HG03175 (cell line): Measurements from ENCODE around the gene ITGB2.
A peak's percentile ranks its signal among the peaks of the same experiment; 100 is the strongest.

Experiments used
- ATAC-seq: cut with Tn5 transposase; IDR thresholded peaks from one replicate; pipeline ENCODE4 v1.9.1; 2021; ENCODE audit warnings: mild to moderate bottlenecking, moderate library complexity; ENCODE audit not compliant: unreplicated experiment

ITGB2 gene

DNA sequence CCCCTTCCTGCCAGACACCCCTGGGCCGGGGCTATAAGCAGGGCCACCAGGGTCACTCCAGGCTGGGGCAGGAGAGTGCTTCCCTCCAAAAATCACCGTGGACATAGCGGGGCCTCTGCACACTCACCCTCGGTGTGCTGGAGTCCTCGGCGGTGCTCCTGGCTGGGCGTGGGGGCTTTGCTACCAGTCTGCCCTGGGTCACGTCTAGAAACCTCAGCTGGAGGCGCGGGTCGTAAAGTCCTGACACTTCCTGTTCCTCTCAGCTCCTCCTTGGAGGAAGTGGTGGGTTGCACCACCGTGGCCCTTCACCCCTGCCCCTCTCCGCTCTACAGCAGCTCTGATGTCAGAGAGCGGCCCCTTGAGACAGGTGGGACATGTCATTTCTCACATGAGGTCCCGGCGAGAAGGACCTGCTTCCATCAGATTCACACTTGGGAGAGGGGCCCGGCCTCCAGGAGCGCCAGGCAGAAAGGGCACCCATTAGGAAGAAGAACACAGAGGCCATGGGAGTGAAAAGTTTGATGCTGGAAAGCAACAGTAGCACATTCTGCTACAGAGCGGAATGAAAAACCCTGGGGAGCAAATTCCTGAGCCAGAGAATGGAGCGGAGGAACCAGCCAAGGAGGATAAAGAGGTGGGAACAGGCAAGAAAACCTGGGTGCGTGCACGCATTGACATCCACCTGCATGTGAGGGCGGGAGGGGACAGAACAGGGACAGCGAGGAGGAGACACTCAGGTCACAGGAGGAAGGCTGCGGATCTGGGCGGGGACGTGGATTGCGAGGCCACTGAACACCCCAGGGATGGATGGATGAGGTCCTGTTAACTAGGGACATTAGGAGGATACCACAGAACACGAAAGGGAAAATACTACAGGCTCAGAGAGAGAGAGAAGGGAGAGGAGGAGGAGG lies at the start of gene ITGB2:
TSS of gene ITGB2 (minus strand) at position 206 of the 911 bp plus-strand sequence. CDS start 10,117 bp downstream, outside the sequence.
- ATAC-seq = peak; percentile 60

GRCh38 chr21:44969931-44970755 lies 49.4 kb upstream of the ITGB2 start:
- ATAC-seq = no peak

DNA sequence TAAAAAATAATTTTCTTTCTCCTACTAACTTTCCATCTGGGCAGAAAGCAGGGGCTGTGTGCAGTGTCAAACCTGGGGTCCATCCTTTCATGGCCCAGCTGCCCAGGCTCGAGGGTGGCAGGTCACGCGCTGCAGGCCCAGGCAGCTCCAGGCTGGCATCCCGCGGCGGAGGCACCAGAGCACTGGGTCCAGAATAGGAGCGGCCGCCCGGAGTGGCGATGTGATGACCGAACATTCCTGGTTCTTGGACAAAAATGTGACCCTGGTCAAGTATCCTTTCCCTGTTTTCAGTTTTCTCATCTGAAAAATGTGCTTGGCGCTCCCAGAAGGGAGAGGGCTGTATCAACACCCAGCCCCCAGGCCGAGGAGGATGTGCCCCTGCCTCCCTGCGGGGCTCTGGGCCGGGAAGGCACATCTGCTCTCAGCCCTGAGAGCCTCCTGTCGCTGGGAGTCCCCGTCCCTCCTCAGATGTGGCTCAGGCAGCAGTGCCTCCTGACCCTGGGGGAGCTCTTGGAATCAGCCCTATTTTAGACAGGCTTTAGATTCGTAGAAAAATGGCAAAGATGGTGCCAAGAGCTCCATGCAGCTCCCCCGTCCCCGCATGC lies 48.5 kb upstream of the ITGB2 start:
- no peak for ATAC-seq

GRCh38 chr21:44967082-44968047 lies 46.7 kb upstream of the ITGB2 start:
- ATAC-seq = no peak

GRCh38 chr21:44966135-44967081 lies 45.7 kb upstream of the ITGB2 start:
- no peak for ATAC-seq

- ATAC-seq = no peak
These were observed 44.7 kb upstream of the ITGB2 start for GRCh38 chr21:44965251-44966022.

GRCh38 chr21:44964381-44964780 lies 43.7 kb upstream of the ITGB2 start:
- no peak for ATAC-seq

DNA sequence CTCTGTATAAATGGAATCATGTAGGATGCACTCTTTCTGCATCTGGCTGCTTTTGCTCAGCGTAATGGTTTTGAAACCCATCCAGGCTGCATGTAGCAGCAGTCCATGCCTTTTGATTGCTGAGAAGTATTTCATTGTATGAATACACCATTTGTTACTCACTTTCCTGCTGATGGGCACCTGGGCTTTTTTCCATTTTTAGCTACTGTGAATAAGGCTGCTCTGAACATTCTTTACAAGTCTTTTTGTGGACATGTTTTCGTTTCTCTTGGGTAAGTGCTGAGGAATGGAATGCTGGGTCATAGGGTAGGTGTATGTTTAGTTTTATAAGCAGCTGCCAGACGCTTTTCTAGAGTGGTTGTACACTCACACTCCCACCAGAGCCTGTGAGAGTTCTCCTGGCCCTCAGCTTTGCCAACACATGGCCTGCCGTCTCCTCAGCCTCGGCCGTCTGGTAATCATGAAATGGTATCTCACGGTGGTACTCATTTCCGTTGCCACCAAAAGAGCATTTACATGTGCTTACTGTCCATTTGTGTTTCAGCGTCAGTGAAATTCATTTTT lies 41.8 kb upstream of the ITGB2 start:
- ATAC-seq = no peak

GRCh38 chr21:44960141-44961092 lies 39.7 kb upstream of the ITGB2 start:
- no peak for ATAC-seq

- no peak for ATAC-seq
These were observed 38.8 kb upstream of the ITGB2 start for GRCh38 chr21:44959376-44960091.

- ATAC-seq = no peak
These were observed 37.9 kb upstream of the ITGB2 start for GRCh38 chr21:44958471-44959191.

- ATAC-seq = no peak
These were observed 37.3 kb upstream of the ITGB2 start for GRCh38 chr21:44957901-44958451.

- no peak for ATAC-seq
These were observed 36.5 kb upstream of the ITGB2 start for GRCh38 chr21:44957047-44957831.

GRCh38 chr21:44956356-44957046 lies 35.8 kb upstream of the ITGB2 start:
- no peak for ATAC-seq
